HCT116 (cell line): ENCODE data around the gene ATP1A1.

Experiments used
- CBX3 ChIP-seq: IDR thresholded peaks from 2 replicates; pipeline ENCODE4 v1.6.1; 2012; ENCODE audit warnings: low read depth
- CEBPB ChIP-seq: IDR thresholded peaks from 2 replicates; pipeline ENCODE4 v1.6.1; 2012; ENCODE audit warnings: low read depth
- CTCF ChIP-seq, 3 experiments: fragments of 200-600 bp in 1 of 3; sonication (generic) in 1 of 3; IDR thresholded peaks in 2 of 3; conservative IDR thresholded peaks in 1 of 3; 2 replicates each; pipeline ENCODE4 v1.5.1; 2012 to 2017; ENCODE audit warnings: low read depth in 2 of 3, low read length in 2 of 3, antibody characterized with exemption in 1 of 3, borderline replicate concordance in 1 of 3, control low read depth in 1 of 3, mild to moderate bottlenecking in 1 of 3, mixed read lengths in 1 of 3, mixed run types in 1 of 3, moderate library complexity in 1 of 3; ENCODE audit not compliant: insufficient read depth in 1 of 3
- EZH2 ChIP-seq: fragments of 200-600 bp; sonication (generic); IDR thresholded peaks from 2 replicates; pipeline ENCODE4 v1.6.1; 2017; ENCODE audit warnings: antibody characterized with exemption, mixed run types
- POLR2A ChIP-seq: IDR thresholded peaks from 2 replicates; pipeline ENCODE4 v1.7.0; 2011; ENCODE audit warnings: borderline replicate concordance; ENCODE audit not compliant: insufficient read depth, insufficient read length; ENCODE audit errors: extremely low read depth
- POLR2AphosphoS5 ChIP-seq: IDR thresholded peaks from 2 replicates; pipeline ENCODE4 v1.6.1; 2011; ENCODE audit warnings: mild to moderate bottlenecking, low read depth, low read length, moderate library complexity
- RAD21 ChIP-seq: IDR thresholded peaks from 2 replicates; pipeline ENCODE4 v1.6.1; 2012; ENCODE audit warnings: low read depth, mild to moderate bottlenecking
- SIN3A ChIP-seq: IDR thresholded peaks from 2 replicates; pipeline ENCODE4 v1.6.1; 2012; ENCODE audit warnings: low read depth
- SP1 ChIP-seq: IDR thresholded peaks from 2 replicates; pipeline ENCODE4 v1.6.1; 2012; ENCODE audit warnings: low read depth
- TCF7L2 ChIP-seq: IDR thresholded peaks from 2 replicates; pipeline ENCODE4 v1.7.0; 2011; ENCODE audit warnings: borderline replicate concordance, inconsistent platforms; ENCODE audit not compliant: insufficient read depth, insufficient read length; ENCODE audit errors: extremely low read depth
- YY1 ChIP-seq: IDR thresholded peaks from 2 replicates; pipeline ENCODE4 v1.6.1; 2011; ENCODE audit warnings: low read length, low read depth, moderate library complexity, mild to moderate bottlenecking; ENCODE audit not compliant: insufficient replicate concordance; ENCODE audit errors: extremely low read depth
- ZNF274 ChIP-seq: fragments of 200-500 bp; sonication (Bioruptor generic); IDR thresholded peaks from 2 replicates; pipeline ENCODE4 v1.6.1; 2014; ENCODE audit warnings: mild to moderate bottlenecking, low read depth, low read length, inconsistent platforms
- TF ChIP-seq, protein P1 (sequence below): IDR thresholded peaks from 2 replicates; pipeline ENCODE4 v1.6.1; 2012
- TF ChIP-seq, protein P2 (sequence below): IDR thresholded peaks from 2 replicates; pipeline ENCODE4 v1.6.1; 2012; ENCODE audit warnings: low read depth

DNA sequence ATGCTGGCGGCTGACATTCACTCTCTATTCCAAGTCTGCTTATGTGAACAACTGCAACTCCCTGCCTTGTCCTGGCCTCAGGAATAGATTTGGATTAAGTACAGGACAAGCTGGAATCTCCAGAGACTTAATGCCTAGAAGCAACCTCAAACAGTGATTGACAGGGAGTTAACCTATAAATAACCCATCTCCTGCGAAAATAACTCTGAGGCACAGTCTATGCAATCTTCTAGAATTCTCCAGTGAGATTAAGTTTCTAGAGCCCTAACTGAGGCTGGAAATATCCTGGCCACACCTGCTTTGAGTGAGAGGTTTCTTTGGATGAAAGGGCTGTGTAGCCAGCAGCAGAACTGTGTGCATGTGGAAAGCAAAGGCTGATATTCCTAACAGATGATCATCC, 25.3 kb upstream of the ATP1A1 start:
- TF ChIP-seq CTCF (IDR thresholded peaks at IDR 0.05 in 2 of 3, conservative IDR thresholded peaks at IDR 0.05 in 1 of 3; ENCODE audit: borderline replicate concordance in 1 of 3, insufficient read depth in 1 of 3, low read depth in 2 of 3, low read length in 2 of 3) (no peak), POLR2A (no peak), EZH2 (no peak), SP1 (no peak), YY1 (no peak), CBX3 (no peak), RAD21 (no peak), ZNF274 (no peak), TCF7L2 (no peak), POLR2AphosphoS5 (no peak), CEBPB (no peak), SIN3A (no peak)
- TF ChIP-seq, protein P1, sequence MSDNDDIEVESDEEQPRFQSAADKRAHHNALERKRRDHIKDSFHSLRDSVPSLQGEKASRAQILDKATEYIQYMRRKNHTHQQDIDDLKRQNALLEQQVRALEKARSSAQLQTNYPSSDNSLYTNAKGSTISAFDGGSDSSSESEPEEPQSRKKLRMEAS, result no peak
- TF ChIP-seq, protein P2, sequence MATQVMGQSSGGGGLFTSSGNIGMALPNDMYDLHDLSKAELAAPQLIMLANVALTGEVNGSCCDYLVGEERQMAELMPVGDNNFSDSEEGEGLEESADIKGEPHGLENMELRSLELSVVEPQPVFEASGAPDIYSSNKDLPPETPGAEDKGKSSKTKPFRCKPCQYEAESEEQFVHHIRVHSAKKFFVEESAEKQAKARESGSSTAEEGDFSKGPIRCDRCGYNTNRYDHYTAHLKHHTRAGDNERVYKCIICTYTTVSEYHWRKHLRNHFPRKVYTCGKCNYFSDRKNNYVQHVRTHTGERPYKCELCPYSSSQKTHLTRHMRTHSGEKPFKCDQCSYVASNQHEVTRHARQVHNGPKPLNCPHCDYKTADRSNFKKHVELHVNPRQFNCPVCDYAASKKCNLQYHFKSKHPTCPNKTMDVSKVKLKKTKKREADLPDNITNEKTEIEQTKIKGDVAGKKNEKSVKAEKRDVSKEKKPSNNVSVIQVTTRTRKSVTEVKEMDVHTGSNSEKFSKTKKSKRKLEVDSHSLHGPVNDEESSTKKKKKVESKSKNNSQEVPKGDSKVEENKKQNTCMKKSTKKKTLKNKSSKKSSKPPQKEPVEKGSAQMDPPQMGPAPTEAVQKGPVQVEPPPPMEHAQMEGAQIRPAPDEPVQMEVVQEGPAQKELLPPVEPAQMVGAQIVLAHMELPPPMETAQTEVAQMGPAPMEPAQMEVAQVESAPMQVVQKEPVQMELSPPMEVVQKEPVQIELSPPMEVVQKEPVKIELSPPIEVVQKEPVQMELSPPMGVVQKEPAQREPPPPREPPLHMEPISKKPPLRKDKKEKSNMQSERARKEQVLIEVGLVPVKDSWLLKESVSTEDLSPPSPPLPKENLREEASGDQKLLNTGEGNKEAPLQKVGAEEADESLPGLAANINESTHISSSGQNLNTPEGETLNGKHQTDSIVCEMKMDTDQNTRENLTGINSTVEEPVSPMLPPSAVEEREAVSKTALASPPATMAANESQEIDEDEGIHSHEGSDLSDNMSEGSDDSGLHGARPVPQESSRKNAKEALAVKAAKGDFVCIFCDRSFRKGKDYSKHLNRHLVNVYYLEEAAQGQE, result no peak
